GM18520 (cell line): ENCODE data around the gene KIAA0753.

Source experiments
- ATAC-seq: cut with Tn5 transposase; IDR thresholded peaks from one replicate; pipeline ENCODE4 v1.9.1; 2021; ENCODE audit not compliant: unreplicated experiment

The KIAA0753 gene

GRCh38 chr17:6571452-6571781, 69.1 kb downstream of the KIAA0753 start:
- ATAC-seq = no peak

DNA sequence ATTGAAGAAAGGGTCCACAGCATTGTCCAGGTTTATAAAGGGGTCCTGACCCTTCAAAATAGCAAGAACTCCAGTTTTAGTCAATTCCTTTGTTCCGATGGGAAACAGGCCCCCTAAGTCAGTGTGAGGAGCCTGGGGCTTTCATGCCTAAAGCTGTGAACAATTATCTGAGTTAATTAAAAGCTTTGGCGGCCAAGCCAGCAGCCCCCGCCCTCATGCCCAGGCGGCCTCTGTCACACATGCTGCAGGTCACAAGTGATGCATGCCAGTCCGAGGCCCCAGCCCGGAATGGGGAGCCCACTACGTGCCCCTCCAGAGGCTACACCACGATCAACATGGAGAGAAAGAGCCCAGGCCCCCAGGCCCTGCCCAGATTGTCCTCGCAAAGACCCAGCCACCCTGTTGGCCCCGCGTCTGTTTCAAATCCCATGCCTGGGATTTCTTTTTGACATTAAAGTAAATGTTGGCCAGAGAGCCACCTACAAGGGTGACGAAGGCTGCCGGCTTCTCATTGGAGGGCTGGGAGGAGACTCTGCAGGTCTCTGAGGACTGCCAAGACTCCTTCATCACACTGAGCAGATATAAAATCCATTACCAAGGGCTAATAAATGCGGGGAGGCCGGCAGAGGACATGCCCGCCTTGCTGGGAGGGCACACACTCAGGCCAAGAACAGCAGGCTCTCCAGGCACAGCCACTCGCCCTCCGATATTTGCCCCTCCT, 69.6 kb downstream of the KIAA0753 start:
- no peak for ATAC-seq

GRCh38 chr17:6569370-6570285, 70.9 kb downstream of the KIAA0753 start:
- ATAC-seq = no peak

DNA sequence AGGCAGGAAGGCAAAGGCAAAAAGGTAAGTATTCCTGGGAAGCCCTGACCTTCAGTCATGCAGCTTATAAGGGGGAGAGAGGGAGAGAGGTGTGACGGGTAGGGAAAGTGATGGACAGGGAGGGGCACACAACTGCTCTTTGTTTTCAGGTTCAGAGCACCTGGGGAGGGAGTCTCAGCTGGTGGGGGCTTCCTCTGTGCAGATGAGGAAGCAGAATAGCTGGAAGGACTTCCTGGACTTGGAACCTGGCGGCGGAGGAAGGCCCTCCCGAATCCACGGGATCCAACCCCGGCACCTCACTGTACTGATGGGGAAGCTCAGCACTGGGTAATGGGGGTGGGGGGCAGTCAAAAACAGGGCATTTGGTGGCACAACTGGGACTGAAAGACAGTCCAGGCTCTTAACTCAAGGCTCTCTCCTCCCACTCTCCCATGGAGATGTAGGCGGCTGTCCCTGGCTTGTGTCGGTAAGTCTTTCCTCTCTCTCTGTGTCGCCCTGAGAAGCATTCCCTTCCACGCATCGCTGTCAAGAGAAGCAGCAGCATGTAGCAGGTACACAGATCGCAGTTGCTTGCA, 72.2 kb downstream of the KIAA0753 start:
- no peak for ATAC-seq

DNA sequence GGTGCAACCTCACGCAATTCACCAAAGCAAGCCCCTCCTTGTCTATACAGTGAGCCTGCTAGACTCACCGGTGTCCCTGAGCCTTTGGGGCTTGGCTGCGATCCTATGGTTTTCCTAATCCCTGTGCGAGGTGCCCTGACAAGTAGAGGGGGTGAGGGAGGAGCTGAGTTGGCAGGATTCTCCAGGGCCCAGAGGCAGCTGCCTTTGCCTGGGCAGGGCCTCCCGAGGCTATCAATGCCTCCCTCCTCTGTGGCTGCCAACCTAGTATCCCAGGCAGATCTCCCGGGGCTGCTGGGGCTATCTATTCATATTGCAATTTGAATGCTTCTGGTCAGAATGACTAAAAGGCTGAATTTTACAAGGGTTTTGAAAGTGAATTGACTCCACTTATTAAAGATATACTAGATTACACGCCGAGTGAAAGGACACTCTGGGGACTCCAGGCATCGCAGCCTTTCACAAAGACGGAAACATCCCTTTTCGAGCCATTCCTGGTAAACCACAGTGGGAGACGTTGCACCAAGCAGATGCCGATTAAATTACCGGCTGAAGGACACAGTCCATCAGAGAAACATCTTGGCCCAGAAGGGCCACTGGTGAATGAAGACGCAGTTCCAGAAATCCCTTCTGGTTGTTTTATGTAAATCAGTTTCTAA, 72.9 kb downstream of the KIAA0753 start:
- ATAC-seq = no peak

DNA sequence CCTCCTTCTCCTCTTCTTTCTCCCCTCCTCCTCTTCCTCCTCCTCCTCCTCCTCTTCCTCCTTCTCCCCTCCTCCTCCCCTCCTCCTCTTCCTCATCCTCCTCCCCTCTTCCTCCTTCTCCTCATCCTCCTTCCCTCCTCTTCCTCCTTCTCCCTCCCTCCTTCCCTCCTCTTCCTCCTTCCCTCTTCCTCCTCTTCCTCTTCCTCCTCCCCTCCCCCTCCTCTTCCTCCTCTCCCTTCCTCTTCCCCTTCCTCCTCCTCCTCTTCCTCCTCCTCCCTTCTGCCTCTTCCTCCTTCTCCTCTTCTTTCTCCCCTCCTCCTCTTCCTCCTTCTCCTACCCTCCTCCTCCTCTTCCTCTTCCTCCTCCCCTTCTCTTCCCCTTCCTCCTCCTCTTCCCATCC, 79.1 kb downstream of the KIAA0753 start:
- ATAC-seq = no peak

DNA sequence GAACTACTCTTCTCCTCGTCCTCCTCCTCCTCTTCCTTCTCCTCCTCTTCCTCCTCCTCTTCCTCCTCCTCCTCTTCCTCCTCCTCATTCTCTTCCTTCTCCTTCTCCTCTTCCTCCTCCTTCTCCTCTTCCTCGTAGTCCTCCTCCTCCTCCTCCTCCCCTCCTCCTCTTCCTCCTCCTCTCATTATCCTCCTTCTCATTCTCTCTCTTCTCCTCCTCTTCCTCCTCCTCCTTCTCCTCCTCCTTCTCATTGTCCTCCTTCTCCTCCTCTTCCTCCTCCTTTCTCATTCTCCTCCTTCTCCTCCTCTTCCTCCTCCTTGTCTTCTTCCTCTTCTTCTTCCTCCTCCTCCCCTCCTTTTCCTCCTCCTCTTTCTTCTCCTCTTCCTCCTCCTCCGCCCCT, 80.0 kb downstream of the KIAA0753 start:
- no peak for ATAC-seq

GRCh38 chr17:6559753-6560215, 80.7 kb downstream of the KIAA0753 start:
- no peak for ATAC-seq

DNA sequence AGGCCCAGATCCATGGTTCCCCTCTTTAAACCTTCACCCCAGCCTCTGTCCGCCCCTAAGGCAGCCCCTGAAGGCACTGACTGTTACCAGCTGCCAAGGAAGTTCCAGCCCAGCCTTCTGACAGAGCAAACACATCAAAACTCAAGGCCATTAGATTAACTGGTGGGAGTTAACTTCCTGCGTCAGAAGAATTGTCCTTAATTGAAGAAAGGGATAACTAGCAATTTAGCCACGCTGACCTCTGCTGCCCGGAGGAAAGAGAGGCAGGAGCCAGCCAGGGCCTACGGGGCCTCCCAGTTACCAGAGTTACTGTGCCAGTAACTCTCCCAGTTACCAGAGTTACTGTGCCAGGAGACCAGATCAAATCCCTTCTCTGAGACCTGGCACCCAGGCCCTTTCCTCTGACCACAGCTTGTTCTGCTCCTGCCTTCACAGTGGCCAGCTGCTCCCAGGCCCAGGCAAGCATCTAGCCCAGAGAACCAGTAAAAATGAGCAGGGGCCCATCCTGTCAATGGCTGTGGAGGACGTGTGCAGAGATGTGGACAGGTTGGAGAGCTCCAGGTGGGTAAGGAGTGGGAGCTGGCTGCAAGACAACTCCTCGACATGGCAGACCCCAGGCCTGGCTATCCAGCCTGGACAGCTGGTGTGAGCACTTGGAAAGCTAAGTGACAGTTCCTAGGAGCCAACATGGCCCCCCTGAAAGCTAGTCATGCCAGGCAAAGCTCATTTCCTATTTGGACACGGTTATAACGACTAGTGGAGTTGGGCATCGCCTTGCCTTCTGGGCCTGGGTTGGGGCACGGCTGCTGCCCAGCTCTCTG, 81.4 kb downstream of the KIAA0753 start:
- no peak for ATAC-seq

DNA sequence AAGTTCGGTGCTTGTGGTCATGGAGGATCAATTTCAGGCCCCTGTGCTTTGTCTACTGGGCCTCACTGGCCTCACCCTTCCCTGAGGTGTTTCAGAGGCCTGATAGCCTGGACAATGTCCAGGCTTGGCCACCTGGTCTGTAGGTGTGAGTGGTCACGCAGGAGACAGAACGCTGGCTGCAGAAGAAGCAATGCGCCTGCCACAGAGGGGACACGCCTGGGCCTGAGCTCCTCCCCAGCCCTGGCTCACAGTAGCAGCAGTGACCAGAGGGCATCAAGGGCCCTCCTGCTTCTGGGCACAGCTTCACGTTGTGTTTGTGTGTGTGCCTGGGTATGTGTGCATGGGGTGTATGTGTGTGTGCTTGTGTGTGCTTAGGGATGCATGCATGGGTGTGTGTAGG, 82.2 kb downstream of the KIAA0753 start:
- ATAC-seq = no peak

- ATAC-seq = no peak
These were observed 83.5 kb downstream of the KIAA0753 start for GRCh38 chr17:6557040-6557438.

- no peak for ATAC-seq
These were observed 84.1 kb downstream of the KIAA0753 start, which contains the start of gene PITPNM3 for GRCh38 chr17:6556121-6557039. Gene PITPNM3 (minus strand): TSS chr17:6556555. CDS start chr17:6556406, 149 bp downstream.

DNA sequence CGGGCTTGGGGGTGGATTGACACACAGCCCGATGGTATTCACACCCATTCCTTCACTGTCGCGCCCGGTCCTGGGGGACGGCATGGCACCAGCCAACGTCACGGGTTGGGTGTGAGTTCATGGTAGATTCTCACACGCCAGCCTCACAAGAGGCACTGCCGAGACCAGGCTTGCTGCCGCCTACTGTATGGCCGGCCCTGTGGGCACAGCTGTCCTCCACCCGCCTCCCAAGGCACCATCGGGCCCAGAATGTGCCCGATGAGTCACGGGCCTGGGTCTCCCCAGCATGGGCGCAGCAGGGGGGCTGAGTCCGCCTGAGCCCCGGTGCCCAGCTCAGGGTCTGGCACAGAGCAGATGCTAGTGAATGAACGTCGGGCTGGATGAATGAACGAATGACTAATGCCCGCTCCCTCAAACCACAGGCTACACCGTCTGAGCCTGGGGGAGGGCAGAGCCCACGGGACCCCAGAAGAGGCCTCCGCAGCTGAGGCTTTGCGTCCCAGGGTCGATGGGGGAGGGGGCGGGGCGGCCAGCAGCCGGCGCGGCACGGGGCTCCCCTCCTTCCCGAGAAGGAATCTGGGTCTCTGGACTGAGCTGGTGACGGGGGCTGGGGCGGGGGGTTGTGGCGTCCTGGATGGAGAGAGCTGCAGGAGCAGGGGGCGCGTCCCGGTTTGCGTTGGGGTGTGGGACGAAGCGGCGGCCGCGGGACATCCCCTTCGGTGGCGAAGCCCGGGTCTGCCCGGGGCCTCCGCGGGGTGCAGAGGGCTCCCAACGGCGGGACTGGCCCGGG, 85.0 kb downstream of the KIAA0753 start:
- ATAC-seq = no peak

- no peak for ATAC-seq
These were observed 85.6 kb downstream of the KIAA0753 start for GRCh38 chr17:6554871-6555330.

DNA sequence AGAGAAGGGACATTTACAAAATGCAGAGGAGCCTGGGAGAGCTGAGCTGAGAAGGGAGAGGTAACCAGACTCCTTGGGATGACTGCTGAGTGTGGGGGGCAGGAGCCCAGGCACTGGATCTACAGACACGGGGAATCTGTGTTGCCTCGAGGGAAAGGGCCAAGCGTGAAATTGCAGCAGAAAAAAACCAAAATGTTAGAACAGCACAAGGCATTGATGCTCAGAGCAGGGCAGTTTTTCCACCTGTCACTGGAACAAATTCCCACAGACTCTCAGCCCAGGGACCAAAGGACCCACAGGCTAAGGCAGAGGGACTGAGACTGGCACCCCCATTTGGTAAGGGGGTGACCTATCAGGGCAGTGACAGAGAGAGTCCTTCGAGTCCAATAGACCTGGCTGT, 86.2 kb downstream of the KIAA0753 start:
- ATAC-seq = no peak

DNA sequence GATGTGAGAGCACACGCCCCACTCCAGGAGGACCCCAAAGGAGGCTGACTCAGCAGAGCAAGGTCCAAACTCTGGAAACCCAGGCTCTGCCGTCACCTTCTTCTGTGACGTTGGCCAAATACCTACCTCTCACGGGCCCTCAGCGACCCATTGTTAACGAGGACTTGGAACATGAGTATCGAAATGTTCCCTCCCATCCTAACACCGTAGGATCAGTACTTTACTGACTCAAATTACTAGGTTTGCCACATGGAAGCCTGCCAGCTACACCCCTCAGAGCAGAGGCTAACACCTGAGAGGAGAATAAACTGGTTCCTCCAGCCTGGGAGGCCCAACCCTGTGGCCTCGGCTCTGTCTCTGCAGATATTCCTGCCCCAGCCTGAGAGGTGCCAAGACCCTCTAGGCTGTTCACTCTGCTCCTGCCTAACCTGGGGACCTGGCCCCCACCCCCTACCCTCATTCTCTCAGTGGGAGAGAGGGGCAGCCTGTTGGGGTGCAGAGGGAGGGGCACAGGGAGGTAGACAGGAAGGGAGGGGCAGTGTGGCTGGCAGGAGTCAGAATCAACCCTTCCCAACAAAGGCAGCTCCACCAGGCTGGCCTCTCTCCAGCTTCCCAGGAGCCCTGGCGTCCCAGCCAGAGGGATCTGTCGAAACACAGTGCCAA, 88.5 kb downstream of the KIAA0753 start:
- no peak for ATAC-seq

- ATAC-seq = no peak
These were observed 89.2 kb downstream of the KIAA0753 start for GRCh38 chr17:6551356-6551755.
